H1 (cell line): ENCODE data around the gene NHERF2. TPM values are rescaled to one million over a fixed set of nuclear protein-coding genes. Genes with fewer than 3 reads are reported as not detected.
A peak's percentile ranks its signal among the peaks of the same experiment; 100 is the strongest.

ENCODE experiments used
- CTCF ChIA-PET: fragments of 300-600 bp; sonication (Branson Sonifier 250); formaldehyde crosslinking; loops from one replicate; lab custom pipeline; 2021; ENCODE audit not compliant: partially characterized antibody; lab: Charles Lee
- POLR2A ChIA-PET: fragments of 300-600 bp; sonication (Branson Sonifier 250); formaldehyde crosslinking; loops from one replicate; lab custom pipeline; 2021; ENCODE audit warnings: inconsistent platforms; ENCODE audit not compliant: partially characterized antibody; lab: Charles Lee
- DNase-seq, 2 experiments: peaks; one replicate each; pipeline versions ENCODE4 v3.0.0 to v3.0.0-alpha.2; 2010 to 2022; ENCODE audit warnings: low spot score in 2 of 2, low read depth in 1 of 2, mixed read lengths in 1 of 2
- FAIRE-seq: peaks from 2 replicates; lab custom pipeline; 2011; peaks lifted over from hg19 to GRCh38; lab: Jason Lieb, UNC
- H2AFZ ChIP-seq: 2 replicates; pipeline ENCODE4 v1.8.1; 2012; ENCODE audit warnings: low read length, inconsistent platforms
- H2AK5ac ChIP-seq: 2 replicates; pipeline ENCODE4 v1.6.1; 2013; ENCODE audit warnings: low read depth, low read length
- H2BK120ac ChIP-seq: replicated peaks from 2 replicates; pipeline ENCODE3; 2013; ENCODE audit warnings: low read depth, low read length, inconsistent platforms
- H2BK12ac ChIP-seq: 2 replicates; pipeline ENCODE4 v1.6.1; 2013; ENCODE audit warnings: low read depth, low read length
- H2BK15ac ChIP-seq: 2 replicates; pipeline ENCODE4 v1.6.1; 2013; ENCODE audit warnings: low read length
- H2BK20ac ChIP-seq: 2 replicates; pipeline ENCODE4 v1.6.1; 2013; ENCODE audit warnings: low read length
- H2BK5ac ChIP-seq: 2 replicates; pipeline ENCODE4 v1.6.1; 2013; ENCODE audit warnings: low read depth, low read length
- H3K14ac ChIP-seq: 2 replicates; pipeline ENCODE4 v1.6.1; 2013; ENCODE audit warnings: inconsistent platforms; ENCODE audit not compliant: insufficient read length
- H3K18ac ChIP-seq: 2 replicates; pipeline ENCODE4 v1.6.1; 2013; ENCODE audit warnings: low read length; ENCODE audit errors: extremely low read depth
- H3K23ac ChIP-seq: 2 replicates; pipeline ENCODE4 v1.6.1; 2013; ENCODE audit warnings: inconsistent platforms; ENCODE audit not compliant: insufficient read length
- H3K23me2 ChIP-seq: 2 replicates; pipeline ENCODE4 v1.6.1; 2013; ENCODE audit warnings: low read depth, low read length
- H3K27ac ChIP-seq: 2 replicates; pipeline ENCODE4 v1.6.1; 2011; ENCODE audit warnings: low read depth, low read length, inconsistent platforms
- H3K27me3 ChIP-seq, 4 experiments: replicated peaks in 1 of 4; 1 replicate in 1 of 4; 2 replicates in 3 of 4; pipeline versions ENCODE4 v1.6.1 to v1.8.1; 2011 to 2013; ENCODE audit warnings: low read length in 3 of 4, mild to moderate bottlenecking in 3 of 4, inconsistent platforms in 2 of 4, mixed read lengths in 2 of 4, moderate library complexity in 1 of 4; ENCODE audit not compliant: control insufficient read depth in 3 of 4, insufficient read depth in 3 of 4; ENCODE audit errors: extremely low read depth in 1 of 4
- H3K36me3 ChIP-seq, 4 experiments: 2 replicates each; pipeline versions ENCODE4 v1.6.1 to v1.8.1; 2011 to 2013; ENCODE audit warnings: mild to moderate bottlenecking in 4 of 4, low read length in 3 of 4, moderate library complexity in 2 of 4, control low read depth in 1 of 4, inconsistent platforms in 1 of 4; ENCODE audit not compliant: insufficient read depth in 4 of 4, control insufficient read depth in 2 of 4
- H3K4ac ChIP-seq: replicated peaks from 2 replicates; pipeline ENCODE3; 2013; ENCODE audit warnings: low read length, low read depth, mixed read lengths, inconsistent platforms; ENCODE audit not compliant: insufficient read length
- H3K4me1 ChIP-seq, 4 experiments: replicated peaks in 1 of 4; 1 replicate in 1 of 4; 2 replicates in 3 of 4; pipeline versions ENCODE4 v1.6.1 to v1.8.1; 2011 to 2013; ENCODE audit warnings: low read length in 3 of 4, inconsistent platforms in 2 of 4, mixed read lengths in 1 of 4; ENCODE audit not compliant: insufficient read depth in 4 of 4, control insufficient read depth in 3 of 4
- H3K4me2 ChIP-seq, 2 experiments: 2 replicates each; pipeline versions ENCODE4 v1.6.1 to v1.8.1; 2011 to 2013; ENCODE audit warnings: low read depth in 2 of 2, low read length in 2 of 2, control low read depth in 1 of 2, inconsistent platforms in 1 of 2, mild to moderate bottlenecking in 1 of 2; ENCODE audit not compliant: insufficient read depth in 1 of 2
- H3K4me3 ChIP-seq, 4 experiments: fragments of 200-600, 300-600 bp in 1 of 4; sonication (generic), shearing (Covaris generic), sonication (Bioruptor Twin) in 1 of 4; 2 replicates each; pipeline versions ENCODE4 v1.5.1 to v1.8.1; 2011 to 2016; ENCODE audit warnings: low read length in 4 of 4, low read depth in 3 of 4, control low read depth in 2 of 4, inconsistent platforms in 2 of 4, mild to moderate bottlenecking in 2 of 4, mixed read lengths in 1 of 4, moderate library complexity in 1 of 4; ENCODE audit not compliant: insufficient read depth in 2 of 4; ENCODE audit errors: extremely low read depth in 1 of 4
- H3K56ac ChIP-seq: replicated peaks from 2 replicates; pipeline ENCODE3; 2013; ENCODE audit warnings: low read depth, mild to moderate bottlenecking, mixed read lengths, low read length, inconsistent platforms; ENCODE audit not compliant: insufficient read length
- H3K79me1 ChIP-seq: 2 replicates; pipeline ENCODE4 v1.6.1; 2013; ENCODE audit warnings: low read depth, low read length, control low read depth
- H3K79me2 ChIP-seq, 2 experiments: 2 replicates each; pipeline versions ENCODE4 v1.6.1 to v1.8.1; 2012 to 2013; ENCODE audit warnings: low read length in 2 of 2, mild to moderate bottlenecking in 2 of 2, inconsistent platforms in 1 of 2; ENCODE audit not compliant: insufficient read depth in 2 of 2, control insufficient read depth in 1 of 2
- H3K9ac ChIP-seq, 4 experiments: replicated peaks in 1 of 4; 1 replicate in 1 of 4; 2 replicates in 3 of 4; pipeline versions ENCODE4 v1.6.1 to v1.8.1; 2011 to 2013; ENCODE audit warnings: low read depth in 3 of 4, low read length in 3 of 4, control low read depth in 2 of 4, mild to moderate bottlenecking in 2 of 4, moderate library complexity in 2 of 4, inconsistent platforms in 1 of 4; ENCODE audit errors: extremely low read depth in 1 of 4
- H3K9me3 ChIP-seq, 2 experiments: 2 replicates each; pipeline versions ENCODE4 v1.6.1 to v1.8.1; 2012 to 2013; ENCODE audit warnings: mild to moderate bottlenecking in 2 of 2, moderate library complexity in 2 of 2, control low read depth in 1 of 2, inconsistent platforms in 1 of 2, low read depth in 1 of 2, low read length in 1 of 2, mixed read lengths in 1 of 2; ENCODE audit not compliant: insufficient read depth in 2 of 2
- H4K20me1 ChIP-seq, 2 experiments: replicated peaks in 1 of 2; 2 replicates each; pipeline versions ENCODE3 to v1.8.1; 2011 to 2013; ENCODE audit warnings: inconsistent platforms in 2 of 2, low read length in 2 of 2, mild to moderate bottlenecking in 1 of 2; ENCODE audit not compliant: insufficient read depth in 2 of 2, control insufficient read depth in 1 of 2
- H4K5ac ChIP-seq: 2 replicates; pipeline ENCODE4 v1.6.1; 2013; ENCODE audit warnings: low read length, low read depth, mixed read lengths, inconsistent platforms; ENCODE audit not compliant: insufficient read length
- H4K8ac ChIP-seq: 2 replicates; pipeline ENCODE4 v1.8.0; 2013; ENCODE audit warnings: mild to moderate bottlenecking, moderate library complexity, low read length, inconsistent platforms; ENCODE audit not compliant: insufficient read depth; ENCODE audit errors: extremely low read depth
- H4K91ac ChIP-seq: replicated peaks from 2 replicates; pipeline ENCODE3; 2013; ENCODE audit warnings: low read length, mixed read lengths, inconsistent platforms; ENCODE audit not compliant: insufficient read length
- E2F6 ChIP-seq: IDR thresholded peaks from 2 replicates; pipeline ENCODE4 v1.6.1; 2012; ENCODE audit warnings: inconsistent platforms
- EP300 ChIP-seq, 2 experiments: IDR thresholded peaks; 1 replicate in 1 of 2; 2 replicates in 1 of 2; pipeline ENCODE4 v1.6.1; 2011 to 2012; ENCODE audit warnings: low read depth in 2 of 2, low read length in 2 of 2, mild to moderate bottlenecking in 2 of 2, borderline replicate concordance in 1 of 2, inconsistent platforms in 1 of 2, moderate library complexity in 1 of 2
- HDAC6 ChIP-seq: IDR thresholded peaks from one replicate; pipeline ENCODE4 v1.7.1; 2012; ENCODE audit warnings: low read depth, mild to moderate bottlenecking, inconsistent platforms, low read length, moderate library complexity
- KDM4A ChIP-seq: IDR thresholded peaks from one replicate; pipeline ENCODE4 v1.7.1; 2012; ENCODE audit warnings: low read depth, mild to moderate bottlenecking, moderate library complexity, low read length, inconsistent platforms; ENCODE audit not compliant: severe bottlenecking
- SRF ChIP-seq: IDR thresholded peaks from 2 replicates; pipeline ENCODE4 v1.6.1; 2011; ENCODE audit warnings: mild to moderate bottlenecking, low read depth, low read length, moderate library complexity
- SUZ12 ChIP-seq: fragments of 200-600 bp; sonication (generic); IDR thresholded peaks from 2 replicates; pipeline ENCODE4 v1.6.1; 2012; ENCODE audit warnings: mild to moderate bottlenecking, inconsistent platforms, low read length, moderate library complexity, mixed read lengths
- TAF1 ChIP-seq: IDR thresholded peaks from 2 replicates; pipeline ENCODE4 v1.6.1; 2011; ENCODE audit warnings: mild to moderate bottlenecking, low read depth, low read length
- WGBS, 2 experiments: shearing (Covaris generic) in 1 of 2; methylation state at CpG; one replicate each; pipeline versions ENCODE4 v1.1.6 to v1.1.7; 2013 to 2015; ENCODE audit warnings: low lambda C conversion rate in 2 of 2, mixed read lengths in 2 of 2, inconsistent platforms in 1 of 2, low coverage in 1 of 2, missing lambda C conversion rate in 1 of 2; ENCODE audit not compliant: insufficient replicate concordance in 2 of 2, insufficient coverage in 1 of 2, insufficient read length in 1 of 2; ENCODE audit errors: extremely low coverage in 1 of 2, missing lambda C conversion rate in 1 of 2; 5-methylcytosine and 5-hydroxymethylcytosine counted together
- polyA plus RNA-seq, 7 experiments: library from polyadenylated mRNA; depleted of rRNA in 3 of 7; stranded (reverse) in 5 of 7; unstranded in 2 of 7; fragments of >200 nt in 5 of 7; fragments of 200-250 nt in 2 of 7; gene quantifications; 1 replicate in 5 of 7; 2 replicates in 1 of 7; 4 replicates in 1 of 7; pipeline versions ENCODE4 v1.2.1 to v1.2.3, GENCODE V29; 2011 to 2013; ENCODE audit warnings: missing spikeins in 2 of 7, mixed read lengths in 2 of 7
- total RNA-seq: library from RNA; stranded (reverse); fragmentation: NEBNext Ultra II Directional; extraction: Animal tissue kit (Norgen Biotek cat#: 25700); gene quantifications from 2 replicates; pipeline ENCODE4 v1.2.1, GENCODE V29; 2021

The NHERF2 gene
- total and polyA plus RNA-seq, 2 of the 8 experiments (the other 6 are each of a cell fraction or from before 2014, with no cell fraction given), result 13.9 to 19.3 TPM

- Histone ChIP-seq H3K14ac (no peak within 1 kb of the TSS), H4K8ac (peak within 1 kb of the TSS; percentile 62; the same call in 1 of the 2 replicates), H3K23ac (no peak within 1 kb of the TSS), H3K79me1 (no peaks in the 10 kb centered on the region), H3K4me2 (peak within 1 kb of the TSS; percentile 83 to 96), H3K9ac (peak within 1 kb of the TSS in 3 of 4 experiments; percentile 0 to 8 (median 2); a peak in 2 of 7 replicates), H4K91ac (peak within 1 kb of the TSS; percentile 11), H2BK20ac (0 out of 2 replicates have a peak within 1 kb of the TSS, but pooled peaks have one; percentile 61), H3K23me2 (peaks cover 26% of the 10 kb centered on the region; the same call in 1 of the 2 replicates), H2AK5ac (peak within 1 kb of the TSS; percentile 60; the same call in 1 of the 2 replicates), H2AFZ (no peak within 1 kb of the TSS), H3K56ac (no peak within 1 kb of the TSS), H3K4me3 (peak within 1 kb of the TSS; percentile 36 to 77 (median 60)), H2BK15ac (peak within 1 kb of the TSS; percentile 81; the same call in 1 of the 2 replicates), H3K4me1 (peaks cover 0 to 34% (median 20%) of the 10 kb centered on the region in 4 experiments; a peak in 6 of 7 replicates), H2BK5ac (no peak within 1 kb of the TSS), H3K18ac (peak within 1 kb of the TSS; percentile 51), H2BK120ac (no peak within 1 kb of the TSS), H3K27me3 (peaks cover 4 to 37% (median 24%) of the 10 kb centered on the region in 4 experiments), H3K79me2 (peaks cover 0 to 9% of the 10 kb centered on the region in 2 experiments; a peak in 1 of 4 replicates), H3K9me3 (no peaks in the 10 kb centered on the region), H2BK12ac (peak within 1 kb of the TSS; percentile 53; the same call in 1 of the 2 replicates), H4K20me1 (peaks cover 7 to 10% of the 10 kb centered on the region in 2 experiments), H3K36me3 (peaks cover 2 to 5% (median 3%) of the 10 kb centered on the region in 4 experiments; a peak in 3 of 8 replicates), H3K27ac (no peak within 1 kb of the TSS; the same call in 1 of the 2 replicates), H3K4ac (peak within 1 kb of the TSS; percentile 5), H4K5ac (no peak within 1 kb of the TSS)
- ChIA-PET CTCF (interaction anchor here (0.5 to 6.8 kb wide), 2 partner anchors 15 to 666 kb away, joined by 3 to 55 read pairs; no protein-coding TSS in a partner anchor), POLR2A (interaction anchor here (0.7 to 28.2 kb wide), 9 partner anchors 9 to 166 kb away, joined by 3 to 736 read pairs (median 4); partner anchors contain the start of genes NDUFB10, NOXO1, RNF151 and RPS2)
- 28% methylated on average over 15 of the region's 67 CpGs; no CpG with 5 or more reads in 1 of the 2 experiments for WGBS, 2 experiments
- DNase-seq, result peak in 1 of 2 experiments; percentile 72
- TF ChIP-seq KDM4A (peak; percentile 39), EP300 (IDR thresholded peaks at IDR 0.05; ENCODE audit: borderline replicate concordance in 1 of 2, low read depth in 2 of 2, low read length in 2 of 2) (no peak), TAF1 (0 out of 2 replicates have a peak, but pooled peaks have one; percentile 28), E2F6 (no peak), SRF (no peak), HDAC6 (no peak), SUZ12 (peak; percentile 25; the same call in 1 of the 2 replicates)
- FAIRE-seq, result no peak
These were observed 37.2 kb upstream of the NHERF2 start, which contains the start of gene SYNGR3 for GRCh38 chr16:1989209-1990100. Gene SYNGR3, plus strand, starts transcription at chr16:1989970. Its CDS starts 133 bp downstream, at chr16:1990103.
